ENCODE data around the gene JMJD1C. TPM values are rescaled to one million over a fixed set of nuclear protein-coding genes. Genes with fewer than 3 reads are reported as not detected.
"Not testable (repeated sequence)": the region's sequence is repeated elsewhere in the genome, so short reads cannot be mapped to it uniquely, and the experiment has no call there.

The JMJD1C gene, protein sequence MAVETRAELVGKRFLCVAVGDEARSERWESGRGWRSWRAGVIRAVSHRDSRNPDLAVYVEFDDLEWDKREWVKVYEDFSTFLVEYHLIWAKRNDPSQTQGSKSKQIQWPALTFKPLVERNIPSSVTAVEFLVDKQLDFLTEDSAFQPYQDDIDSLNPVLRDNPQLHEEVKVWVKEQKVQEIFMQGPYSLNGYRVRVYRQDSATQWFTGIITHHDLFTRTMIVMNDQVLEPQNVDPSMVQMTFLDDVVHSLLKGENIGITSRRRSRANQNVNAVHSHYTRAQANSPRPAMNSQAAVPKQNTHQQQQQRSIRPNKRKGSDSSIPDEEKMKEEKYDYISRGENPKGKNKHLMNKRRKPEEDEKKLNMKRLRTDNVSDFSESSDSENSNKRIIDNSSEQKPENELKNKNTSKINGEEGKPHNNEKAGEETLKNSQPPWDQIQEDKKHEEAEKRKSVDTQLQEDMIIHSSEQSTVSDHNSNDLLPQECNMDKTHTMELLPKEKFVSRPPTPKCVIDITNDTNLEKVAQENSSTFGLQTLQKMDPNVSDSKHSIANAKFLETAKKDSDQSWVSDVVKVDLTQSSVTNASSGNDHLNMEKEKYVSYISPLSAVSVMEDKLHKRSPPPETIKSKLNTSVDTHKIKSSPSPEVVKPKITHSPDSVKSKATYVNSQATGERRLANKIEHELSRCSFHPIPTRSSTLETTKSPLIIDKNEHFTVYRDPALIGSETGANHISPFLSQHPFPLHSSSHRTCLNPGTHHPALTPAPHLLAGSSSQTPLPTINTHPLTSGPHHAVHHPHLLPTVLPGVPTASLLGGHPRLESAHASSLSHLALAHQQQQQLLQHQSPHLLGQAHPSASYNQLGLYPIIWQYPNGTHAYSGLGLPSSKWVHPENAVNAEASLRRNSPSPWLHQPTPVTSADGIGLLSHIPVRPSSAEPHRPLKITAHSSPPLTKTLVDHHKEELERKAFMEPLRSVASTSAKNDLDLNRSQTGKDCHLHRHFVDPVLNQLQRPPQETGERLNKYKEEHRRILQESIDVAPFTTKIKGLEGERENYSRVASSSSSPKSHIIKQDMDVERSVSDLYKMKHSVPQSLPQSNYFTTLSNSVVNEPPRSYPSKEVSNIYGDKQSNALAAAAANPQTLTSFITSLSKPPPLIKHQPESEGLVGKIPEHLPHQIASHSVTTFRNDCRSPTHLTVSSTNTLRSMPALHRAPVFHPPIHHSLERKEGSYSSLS (N-terminal part only)
- polyA plus RNA-seq (ENCODE audit: insufficient read length), result 79.5 TPM

DNA sequence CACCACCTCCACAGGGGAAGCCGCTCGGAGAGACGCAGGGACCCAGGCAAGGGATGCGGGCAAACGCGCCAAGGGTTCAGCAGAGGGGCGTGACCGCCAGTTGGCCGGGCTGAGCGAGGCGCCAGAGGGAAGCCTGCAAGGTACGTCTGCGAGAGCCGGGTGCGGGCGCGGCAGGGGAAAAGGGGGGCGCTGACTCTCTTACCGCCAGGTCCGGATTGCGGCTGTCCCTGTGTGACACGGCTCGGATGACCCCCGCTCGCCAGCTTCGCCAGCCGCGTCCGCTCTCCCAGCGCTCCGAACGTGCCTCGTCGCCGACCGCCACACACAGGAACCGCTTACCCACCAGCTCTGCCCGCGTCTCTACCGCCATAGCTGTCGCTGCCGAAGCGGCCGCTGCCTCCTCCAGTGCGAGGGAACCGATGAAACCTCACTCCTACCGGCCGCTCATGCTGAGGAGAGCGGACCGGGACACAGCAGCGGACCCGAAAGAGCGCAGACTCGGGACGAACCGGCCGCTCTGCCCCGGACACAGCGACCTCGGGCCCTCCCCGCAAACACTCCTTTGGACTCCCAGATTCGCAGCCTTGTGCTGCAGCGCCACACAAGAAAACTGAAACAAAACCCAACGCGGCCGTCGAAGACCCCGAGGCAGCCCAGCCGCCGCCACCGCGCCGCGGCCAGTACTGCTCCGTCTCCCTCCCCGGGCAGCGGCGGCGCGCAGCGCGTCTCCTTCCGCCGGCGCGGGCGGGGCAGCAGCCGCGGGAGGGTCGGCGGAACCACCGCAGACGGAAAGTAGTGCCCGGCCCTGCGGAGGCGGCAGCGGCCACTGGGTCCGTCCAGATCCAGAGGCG is at the start of gene JMJD1C:
JMJD1C (minus strand) TSS at position 685 of the 851 bp plus-strand sequence; CDS start at position 370, 315 bp downstream.
- peak; percentile 45 for DNase-seq (ENCODE audit: low read depth)

DNA sequence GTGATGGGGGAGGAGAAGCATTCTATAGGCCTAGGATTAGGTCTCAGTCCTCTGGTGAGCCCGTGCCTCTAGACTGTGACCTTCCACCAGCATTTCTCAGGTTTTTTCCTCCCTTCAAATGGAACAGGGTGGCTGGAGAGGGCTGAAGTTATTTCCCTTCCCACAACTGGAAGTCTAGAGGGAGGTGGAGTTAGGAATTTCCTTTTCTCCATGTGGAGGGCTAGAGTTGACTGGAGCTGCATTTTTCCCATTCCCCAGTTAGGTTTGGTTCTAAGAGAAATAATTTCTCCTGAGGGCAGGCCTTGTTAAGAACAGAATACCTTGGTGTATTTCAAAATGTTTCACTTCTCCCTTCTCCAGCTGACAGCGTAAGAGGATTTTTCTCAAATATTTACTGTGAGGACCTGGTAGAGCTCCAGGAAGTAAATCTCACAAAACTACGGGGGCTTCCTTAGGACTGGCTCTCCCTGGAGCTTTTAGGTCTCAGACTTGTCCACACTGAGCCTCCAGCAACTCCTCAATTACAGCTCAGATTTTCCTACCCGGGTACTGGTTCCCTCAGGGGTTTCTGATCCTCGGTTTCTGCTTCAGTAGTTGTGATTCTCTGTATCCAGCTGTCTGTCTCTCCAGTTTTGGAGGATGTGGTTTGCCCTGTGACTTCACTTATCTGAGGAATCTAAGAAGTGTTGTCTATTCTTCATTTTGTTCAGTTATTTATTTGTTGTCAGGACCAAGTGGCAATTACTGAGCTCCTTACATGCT is 49.4 kb upstream of the JMJD1C start:
- no peak for DNase-seq (ENCODE audit: low read depth)

DNA sequence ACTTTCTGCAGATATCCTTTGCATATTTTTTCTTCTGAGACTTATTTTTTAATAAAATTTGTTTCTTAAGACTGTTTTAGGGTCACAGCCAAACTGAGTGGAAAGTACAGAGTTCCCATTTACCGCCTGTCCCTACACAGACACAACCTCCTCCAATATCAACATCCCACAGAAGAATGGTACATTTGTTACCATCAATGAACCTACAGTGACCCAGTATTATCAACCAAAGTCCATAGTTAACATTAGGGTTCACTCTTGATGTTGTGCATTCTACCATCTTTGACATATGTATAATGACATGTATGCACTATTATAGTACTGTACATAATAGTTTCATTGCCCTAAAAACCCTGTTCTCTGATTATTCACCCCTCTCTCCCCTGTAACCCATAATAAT is 40.8 kb upstream of the JMJD1C start:
- DNase-seq (ENCODE audit: low read depth), result no peak

DNA sequence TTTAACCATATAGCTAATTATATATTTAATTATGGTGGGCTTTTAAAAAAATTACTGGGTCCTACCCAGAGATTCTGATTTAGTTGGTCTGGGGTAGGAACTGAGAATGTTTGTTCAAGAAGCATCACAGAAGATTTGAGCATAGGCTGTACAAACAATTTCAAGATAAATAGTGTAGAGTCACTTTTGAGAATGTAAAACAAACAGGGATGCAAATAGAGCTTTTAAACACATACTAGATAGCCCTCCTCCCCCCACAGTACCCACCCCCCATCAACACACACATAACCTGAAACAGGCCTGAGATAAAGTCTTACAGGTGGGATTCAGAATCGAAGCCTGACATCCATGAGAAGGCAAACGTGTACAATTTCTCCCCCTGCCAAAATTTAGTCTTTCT is 39.8 kb upstream of the JMJD1C start:
- DNase-seq (ENCODE audit: low read depth), result no peak

DNA sequence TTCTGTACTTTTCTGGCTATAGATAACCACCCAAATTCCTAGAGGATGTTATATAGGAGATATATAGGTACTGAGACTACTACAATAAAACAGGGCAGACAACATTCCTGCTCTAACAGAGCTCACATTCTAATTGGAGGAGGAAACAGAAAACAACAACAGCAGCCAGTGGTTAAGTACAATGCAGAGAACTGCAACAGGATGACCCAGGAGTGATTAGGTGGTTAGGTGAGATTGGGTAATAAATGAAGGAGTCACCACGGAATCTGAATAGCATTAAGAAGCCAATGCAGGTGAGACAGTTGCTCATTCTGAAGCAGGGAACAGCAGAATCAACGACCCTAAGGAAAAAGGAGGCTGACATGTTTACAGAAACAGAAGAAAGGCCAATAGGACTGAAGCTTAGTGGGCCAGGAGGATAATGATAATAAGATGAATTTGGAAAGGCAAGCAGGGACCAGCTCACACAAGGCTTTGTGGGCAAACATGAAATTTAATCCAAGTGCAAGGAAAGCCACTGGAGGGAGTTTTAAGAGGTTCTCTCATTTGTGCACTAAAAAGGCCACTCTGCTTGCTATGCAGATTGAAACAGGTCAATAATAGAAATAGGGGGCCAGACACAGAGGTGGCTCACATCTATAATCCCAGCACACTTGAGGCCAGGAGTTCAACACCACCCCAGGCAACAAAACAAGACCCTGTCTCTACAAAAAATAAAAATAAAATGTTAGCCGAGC is 38.5 kb upstream of the JMJD1C start:
- no peak for DNase-seq (ENCODE audit: low read depth)

DNA sequence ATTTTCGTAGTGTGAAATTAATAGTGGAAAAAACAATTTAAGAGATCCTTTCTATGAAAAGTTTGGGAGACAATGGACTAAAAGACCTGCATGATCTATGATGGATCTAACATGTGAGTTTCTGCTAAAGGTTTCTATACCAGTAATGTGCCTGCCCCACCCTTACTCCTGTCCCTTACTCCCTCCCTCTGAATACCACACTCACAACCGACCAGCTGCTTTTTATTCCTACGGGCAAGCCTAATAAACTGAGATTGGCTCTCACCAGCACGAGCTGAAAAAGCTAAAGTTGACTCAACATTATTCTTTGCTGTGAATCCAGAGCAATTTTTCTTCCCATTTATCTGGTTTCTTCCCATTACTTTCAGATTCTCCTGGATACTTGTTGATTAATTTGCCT is 37.6 kb upstream of the JMJD1C start:
- DNase-seq (ENCODE audit: low read depth), result no peak

DNA sequence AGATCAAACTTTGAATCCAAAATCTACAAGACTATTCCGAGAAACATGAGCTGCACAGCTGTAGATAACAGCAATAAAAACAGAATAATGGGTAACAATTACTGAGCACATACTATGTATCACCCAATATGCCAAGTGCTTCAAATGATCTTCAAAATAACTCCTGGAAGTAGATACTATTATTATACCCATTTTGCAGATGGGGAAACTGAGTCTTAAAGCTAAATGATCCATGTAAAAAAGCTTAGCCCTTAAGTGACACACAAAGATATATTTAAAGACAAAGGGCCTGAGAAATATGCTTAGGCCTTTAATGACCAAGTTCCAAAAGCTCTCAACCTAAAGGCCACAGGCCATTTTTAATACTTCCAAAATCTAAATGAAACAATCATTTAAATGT is 37.1 kb upstream of the JMJD1C start:
- no peak for DNase-seq (ENCODE audit: low read depth)

DNA sequence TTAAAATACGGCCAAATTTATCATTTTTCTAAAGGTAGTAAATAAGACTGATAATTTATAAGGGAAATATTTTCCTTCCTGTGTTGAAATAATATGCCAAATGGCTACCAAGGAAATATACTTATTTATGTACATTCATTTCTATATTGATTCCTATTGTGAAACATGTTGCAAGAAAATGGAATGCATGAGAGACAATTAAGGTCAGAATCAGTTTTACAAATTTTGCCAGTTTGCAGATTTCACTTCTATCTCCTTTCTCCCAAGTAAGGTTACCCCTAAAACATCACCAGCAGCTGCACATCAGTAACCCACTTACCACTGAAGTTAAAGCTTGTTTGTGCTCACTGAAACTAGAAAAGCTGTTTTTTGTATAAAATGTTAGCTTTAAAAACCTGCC is 36.2 kb upstream of the JMJD1C start:
- no peak for DNase-seq (ENCODE audit: low read depth)

DNA sequence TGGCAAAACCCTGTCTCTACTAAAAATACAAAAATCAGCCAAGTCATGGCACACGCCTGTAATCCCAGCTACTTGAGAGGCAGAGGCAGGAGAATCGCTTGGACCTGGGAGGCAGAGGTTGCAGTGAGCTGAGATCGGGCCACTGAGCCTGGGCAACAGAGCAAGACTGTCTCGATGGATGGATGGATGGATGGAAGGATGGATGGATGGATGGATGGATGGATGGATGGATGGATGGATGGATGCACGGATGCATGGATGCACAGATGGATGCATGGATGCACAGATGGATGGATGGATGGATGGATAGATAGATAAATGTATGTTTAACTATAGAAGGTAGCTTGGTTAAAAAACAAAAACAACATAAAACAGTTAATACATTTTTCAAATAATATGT is 34.8 kb upstream of the JMJD1C start:
- DNase-seq (ENCODE audit: low read depth), result not testable (repeated sequence)

DNA sequence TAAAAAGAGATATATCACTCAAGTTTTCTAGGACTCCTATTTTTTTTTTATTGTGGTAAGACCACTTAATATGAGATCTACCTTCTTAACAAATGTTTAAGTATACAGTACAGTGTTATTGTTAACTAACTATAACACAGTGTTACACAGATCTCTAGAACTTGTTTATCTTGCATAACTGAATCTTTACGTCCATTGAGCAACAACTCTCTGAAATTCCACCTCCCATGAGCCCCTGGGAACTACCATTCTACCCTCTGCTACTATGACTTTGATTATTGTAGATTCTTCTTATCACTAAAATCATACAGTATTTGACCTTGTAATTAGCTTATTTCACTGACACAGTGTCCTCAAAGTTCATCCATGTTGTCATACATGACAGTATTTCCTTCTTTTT is 32.9 kb upstream of the JMJD1C start:
- DNase-seq (ENCODE audit: low read depth), result no peak

DNA sequence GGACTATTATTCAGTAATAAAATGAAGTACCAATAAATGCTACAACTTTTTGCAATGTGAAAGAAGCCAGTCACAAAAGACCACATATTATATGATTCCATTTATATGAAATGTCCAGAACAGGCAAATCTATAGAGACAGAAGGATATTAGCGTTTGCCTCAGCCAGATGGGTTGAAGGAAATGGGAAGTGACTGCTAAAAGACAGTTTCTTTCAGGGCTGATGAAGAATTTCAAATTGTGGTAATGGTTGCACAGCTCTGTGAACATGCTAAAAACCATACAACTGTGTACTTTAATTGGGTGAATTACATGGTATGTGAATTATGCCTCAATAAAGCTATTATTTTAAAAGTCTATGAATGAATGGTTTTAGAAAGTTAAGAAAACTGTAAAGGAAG is 31.5 kb upstream of the JMJD1C start:
- DNase-seq (ENCODE audit: low read depth), result no peak

DNA sequence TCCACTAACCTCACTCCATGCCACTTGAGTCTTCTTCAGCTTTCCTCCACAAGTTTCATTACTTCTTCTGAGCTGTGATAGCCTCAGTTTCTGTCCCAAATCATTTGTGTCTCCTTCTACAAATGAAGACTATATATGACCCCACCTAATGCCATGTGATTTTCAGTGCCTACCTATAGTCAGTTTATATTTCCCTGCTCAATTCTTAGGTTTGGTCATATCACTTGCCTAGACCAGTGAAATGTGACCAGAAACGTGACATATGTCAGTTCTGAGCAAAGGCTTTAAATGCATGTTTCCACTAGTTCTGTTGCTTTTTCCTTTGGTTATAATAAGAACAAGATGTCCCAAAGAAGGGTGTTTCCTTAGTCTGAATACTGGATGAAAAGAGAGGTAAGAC is 30.8 kb upstream of the JMJD1C start:
- no peak for DNase-seq (ENCODE audit: low read depth)

DNA sequence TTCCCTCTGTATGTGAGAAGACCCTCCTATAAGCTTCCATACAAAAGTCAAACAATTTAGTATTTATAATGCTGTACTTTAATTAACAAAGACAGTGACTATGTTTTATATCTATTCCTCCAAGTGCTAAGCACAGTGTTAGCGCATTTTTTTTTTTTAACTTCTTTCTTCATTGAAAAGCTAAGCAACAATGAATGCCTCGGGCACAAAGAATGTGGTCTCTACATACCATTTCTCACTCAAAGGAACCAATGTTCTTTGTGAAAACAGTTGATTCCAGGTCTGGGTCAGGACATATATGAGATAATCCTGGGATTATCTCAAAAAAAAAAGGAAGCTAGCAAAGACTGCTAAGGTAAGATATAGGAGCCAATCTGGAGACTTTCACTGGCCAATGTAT is 29.2 kb upstream of the JMJD1C start:
- DNase-seq (ENCODE audit: low read depth), result no peak

DNA sequence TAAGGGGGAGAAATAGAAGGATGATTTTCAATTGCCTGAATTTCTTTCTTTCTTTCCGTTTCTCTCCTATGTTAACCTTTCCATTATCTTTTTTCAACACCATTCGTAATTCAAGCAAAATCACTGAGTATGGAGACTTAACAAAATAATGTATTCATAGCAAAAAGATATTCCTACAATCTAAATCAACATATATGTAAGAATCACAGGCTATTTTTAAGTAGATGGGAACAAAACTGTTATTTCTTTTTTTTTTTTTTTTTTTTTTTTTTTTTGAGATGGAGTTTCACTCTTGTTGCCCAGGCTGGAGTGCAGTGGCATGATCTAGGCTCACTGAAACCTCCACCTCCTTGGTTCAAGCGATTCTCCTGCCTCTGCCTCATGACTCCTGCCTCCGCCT is 27.2 kb upstream of the JMJD1C start:
- no peak for DNase-seq (ENCODE audit: low read depth)

DNA sequence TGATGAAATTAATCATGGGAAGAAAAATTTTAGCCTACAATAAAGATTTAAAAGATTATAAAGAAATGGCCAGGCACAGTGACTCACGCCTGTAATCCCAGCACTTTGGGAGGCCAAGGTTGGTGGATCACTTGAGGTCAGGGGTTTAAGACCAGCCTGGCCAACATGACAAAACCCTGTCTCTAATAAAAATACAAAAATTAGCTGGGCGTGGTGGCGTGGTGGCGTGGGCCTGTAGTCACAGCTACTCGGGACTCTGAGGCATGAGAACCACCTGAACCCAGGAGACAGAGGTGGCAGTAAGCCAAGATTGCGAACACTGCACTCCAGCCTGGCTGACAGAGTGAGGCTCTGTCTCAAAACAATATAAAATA is 26.5 kb upstream of the JMJD1C start:
- DNase-seq (ENCODE audit: low read depth), result not testable (repeated sequence)

DNA sequence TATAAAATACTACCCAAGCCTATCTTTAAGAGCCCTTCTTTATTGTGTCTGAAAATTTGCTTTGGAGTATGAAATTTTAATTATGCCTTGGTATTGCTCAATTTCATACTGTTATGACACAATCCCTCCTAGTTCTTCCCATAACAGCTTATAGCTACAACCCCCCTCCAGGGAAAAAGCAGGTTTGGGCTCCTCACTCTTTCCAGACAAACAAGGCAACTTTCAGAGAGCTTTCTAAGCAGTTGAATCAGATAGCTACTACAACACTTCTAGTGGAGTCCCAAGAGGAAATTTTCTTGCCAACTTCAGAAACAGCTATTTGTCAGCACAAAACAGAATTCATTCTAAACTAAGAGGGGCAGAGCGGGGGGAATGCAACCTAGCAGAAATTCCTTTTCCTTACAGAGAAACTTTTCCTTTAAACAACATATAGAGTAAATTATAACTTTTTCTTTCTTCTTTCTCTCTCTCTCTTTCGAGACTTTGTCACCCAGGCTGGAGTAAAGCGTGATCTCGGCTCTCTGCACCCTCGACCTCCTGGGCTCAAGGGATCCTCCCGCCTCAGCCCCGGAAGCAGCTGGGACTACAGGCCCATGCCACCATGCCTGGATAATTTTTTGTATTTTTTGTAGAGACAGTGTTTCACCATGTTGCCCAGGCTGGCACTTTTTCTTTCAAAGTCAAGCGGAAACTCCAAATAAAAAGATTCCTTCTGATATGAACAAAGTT is 26.0 kb upstream of the JMJD1C start:
- peak; percentile 82 for DNase-seq (ENCODE audit: low read depth)

DNA sequence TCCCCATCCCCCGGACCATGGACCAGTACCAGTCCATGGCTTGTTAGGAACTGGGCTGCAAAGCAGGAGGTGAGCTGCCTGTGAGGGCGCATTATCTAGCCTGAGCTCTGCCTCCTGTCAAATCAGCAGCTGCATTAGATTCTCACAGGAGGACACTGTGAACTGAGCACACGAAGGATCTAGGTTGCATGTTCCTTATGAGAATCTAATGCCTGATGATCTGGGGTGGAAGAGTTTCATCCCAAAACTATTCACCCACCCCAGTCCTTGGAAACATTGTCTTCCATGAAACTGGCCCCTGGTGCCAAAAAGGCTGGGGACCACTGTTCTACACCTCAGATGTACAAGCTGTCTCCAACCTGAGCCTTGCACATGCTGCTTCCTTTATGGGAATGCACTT is 24.1 kb upstream of the JMJD1C start:
- no peak for DNase-seq (ENCODE audit: low read depth)

DNA sequence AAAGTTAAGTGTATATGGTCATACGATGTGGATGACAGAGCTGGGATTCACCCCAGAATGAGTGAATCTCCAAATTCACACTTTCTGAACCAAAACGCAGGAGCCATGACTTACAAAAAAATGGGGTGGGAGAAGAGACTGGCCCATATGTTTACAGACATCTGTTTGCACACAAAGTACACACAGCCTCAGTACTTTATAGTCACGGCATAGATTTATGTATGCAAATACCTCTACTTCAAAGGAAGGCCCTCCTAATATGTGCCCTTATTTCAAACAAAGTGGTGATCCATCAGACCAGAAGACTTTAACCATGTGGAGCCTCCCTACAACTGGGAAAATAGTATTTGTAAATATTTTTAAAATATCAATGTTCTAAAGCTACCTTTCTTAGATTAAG is 22.2 kb upstream of the JMJD1C start:
- DNase-seq (ENCODE audit: low read depth), result no peak

DNA sequence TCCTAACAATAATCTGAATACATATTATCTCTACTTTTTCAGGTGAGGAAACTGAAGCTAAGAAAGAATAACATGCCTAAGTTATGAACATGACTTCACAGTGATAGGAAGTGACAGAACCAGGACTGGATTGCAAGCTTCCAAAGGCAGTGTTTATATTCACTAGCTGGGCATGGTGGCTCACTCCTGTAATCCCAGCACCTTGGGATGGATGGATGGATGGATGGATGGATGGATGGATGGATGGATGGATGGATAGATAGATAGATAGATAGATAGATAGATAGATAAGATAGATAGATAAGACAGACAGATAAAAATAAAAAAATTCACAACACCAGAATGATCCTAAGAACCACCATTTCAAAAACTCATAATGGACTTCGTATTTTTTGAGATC is 18.2 kb upstream of the JMJD1C start:
- DNase-seq (ENCODE audit: low read depth), result no peak

Data from forelimb muscle (tissue), 1 donor.